HG02943 (cell line): ENCODE results near the gene TPST2.
A peak's percentile ranks its signal among the peaks of the same experiment; 100 is the strongest.
"Not testable (repeated sequence)": the region's sequence is repeated elsewhere in the genome, so short reads cannot be mapped to it uniquely, and the experiment has no call there.

ENCODE experiments used
- ATAC-seq: cut with Tn5 transposase; IDR thresholded peaks from one replicate; pipeline ENCODE4 v1.9.1; 2021; ENCODE audit warnings: mild to moderate bottlenecking, low read depth, moderate library complexity; ENCODE audit not compliant: unreplicated experiment

The TPST2 gene

GRCh38 chr22:26589845-26590736 lies at the start of gene TPST2:
Gene TPST2, minus strand, starts transcription at chr22:26590132. Its CDS starts 48,502 bp downstream, at chr22:26541630.
- peak; percentile 49 for ATAC-seq

DNA sequence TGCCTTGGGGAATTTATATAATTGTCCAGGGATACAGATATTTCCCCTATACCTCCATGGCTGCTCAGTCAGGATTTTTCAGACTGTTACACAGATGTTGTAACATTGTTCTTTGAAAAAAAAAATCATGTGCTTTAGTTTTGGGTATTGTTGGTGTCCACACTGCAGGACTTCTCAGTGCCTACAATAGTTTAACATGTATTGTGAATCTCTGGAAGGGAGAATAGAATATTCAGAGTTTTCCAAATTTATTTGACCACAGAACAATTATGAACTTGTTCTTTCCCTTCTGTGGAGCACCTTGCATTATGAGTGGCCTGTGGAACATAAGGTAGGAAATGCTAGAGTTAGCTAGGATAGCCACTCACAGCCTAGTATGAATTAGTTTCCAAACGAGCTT lies 46.4 kb upstream of the TPST2 start:
- no peak for ATAC-seq

- ATAC-seq, result no peak
Observed at GRCh38 chr22:26635117-26635516, 45.2 kb upstream of the TPST2 start.

GRCh38 chr22:26634189-26634588 lies 44.3 kb upstream of the TPST2 start:
- no peak for ATAC-seq

- no peak for ATAC-seq
Observed at GRCh38 chr22:26632422-26633155, 42.7 kb upstream of the TPST2 start.

DNA sequence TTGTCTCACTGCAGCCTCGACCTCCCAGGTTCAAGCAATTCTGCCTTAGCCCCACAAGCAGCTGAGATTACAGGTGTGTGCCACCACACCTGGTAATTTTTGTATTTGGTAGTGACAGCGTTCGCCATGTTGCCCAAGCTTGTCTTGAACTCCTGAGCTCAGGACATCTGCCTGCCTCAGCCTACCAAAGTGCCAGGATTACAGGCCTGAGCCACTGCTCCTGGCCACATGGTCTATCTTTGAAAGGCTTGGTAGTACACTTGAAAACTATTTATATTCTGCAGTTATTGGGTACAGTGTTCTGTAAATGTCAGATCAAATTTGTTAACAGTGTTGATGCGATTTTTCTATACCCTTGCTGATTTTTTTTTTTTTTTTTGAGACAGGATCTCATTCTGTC lies 41.4 kb upstream of the TPST2 start:
- ATAC-seq, result no peak

- ATAC-seq, result no peak
Observed at GRCh38 chr22:26629988-26630761, 40.2 kb upstream of the TPST2 start.

DNA sequence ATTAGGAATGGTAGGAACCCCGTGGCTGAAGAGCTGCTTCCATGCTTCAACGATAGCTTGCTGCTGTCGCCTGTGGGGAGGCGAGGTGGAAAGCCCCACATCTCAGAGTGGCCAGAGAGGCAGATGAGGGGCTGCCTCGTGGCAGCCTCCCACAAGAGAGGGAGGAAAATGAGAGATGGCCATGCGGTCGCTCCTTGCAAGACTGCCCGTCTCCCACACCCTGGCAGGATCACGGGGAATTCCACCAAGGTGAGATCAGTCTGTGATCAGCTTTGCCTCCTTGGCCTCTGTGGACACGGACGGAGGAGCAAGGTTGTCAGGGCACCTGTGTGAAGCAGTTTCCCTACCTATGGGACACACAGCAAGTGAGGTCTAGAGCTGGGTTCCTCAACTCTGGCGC lies 34.9 kb upstream of the TPST2 start:
- ATAC-seq, result no peak

DNA sequence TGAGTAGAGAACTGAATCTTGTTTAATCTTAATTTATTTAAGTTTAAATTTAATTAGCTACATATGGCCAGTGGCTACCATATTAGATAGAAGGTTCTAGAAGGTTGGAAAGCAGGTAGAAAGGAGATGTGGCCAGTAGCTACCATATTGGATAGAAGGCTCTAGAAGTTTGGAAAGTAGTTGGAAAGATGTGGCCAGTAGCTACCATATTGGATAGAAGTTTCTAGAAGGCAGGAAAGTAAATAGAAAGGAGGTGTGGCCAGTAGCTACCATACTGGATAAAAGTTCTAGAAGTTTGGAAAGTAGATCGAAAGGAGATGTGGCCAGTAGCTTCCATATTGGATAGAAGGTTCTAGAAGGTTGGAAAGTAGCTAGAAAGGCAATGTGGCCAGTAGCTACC lies 34.1 kb upstream of the TPST2 start:
- ATAC-seq, result no peak

DNA sequence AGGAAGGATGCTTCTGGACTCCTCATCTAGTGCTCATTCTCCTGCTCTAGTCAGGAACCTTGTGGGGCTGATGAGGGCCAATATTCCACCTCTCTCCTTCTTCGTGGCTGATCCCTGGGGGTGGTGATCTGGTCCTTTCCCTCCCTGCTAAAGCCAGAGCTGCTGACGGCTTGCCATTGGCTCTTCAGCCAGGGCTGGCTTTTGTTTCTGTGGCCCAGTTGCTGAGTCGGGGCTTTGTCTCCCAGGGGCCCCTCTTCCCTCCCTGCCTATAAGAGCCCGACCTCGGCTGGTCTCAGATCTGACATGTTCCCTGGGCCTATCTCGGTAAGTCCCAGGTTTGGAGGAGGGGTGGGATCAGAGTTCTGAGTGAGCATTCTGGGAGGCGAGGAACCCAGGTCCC lies 31.7 kb upstream of the TPST2 start, which contains the start of gene CRYBA4:
TSS of gene CRYBA4 (plus strand) at position 301 of the 400 bp plus-strand sequence. CDS start 634 bp downstream, outside the sequence.
- no peak for ATAC-seq

DNA sequence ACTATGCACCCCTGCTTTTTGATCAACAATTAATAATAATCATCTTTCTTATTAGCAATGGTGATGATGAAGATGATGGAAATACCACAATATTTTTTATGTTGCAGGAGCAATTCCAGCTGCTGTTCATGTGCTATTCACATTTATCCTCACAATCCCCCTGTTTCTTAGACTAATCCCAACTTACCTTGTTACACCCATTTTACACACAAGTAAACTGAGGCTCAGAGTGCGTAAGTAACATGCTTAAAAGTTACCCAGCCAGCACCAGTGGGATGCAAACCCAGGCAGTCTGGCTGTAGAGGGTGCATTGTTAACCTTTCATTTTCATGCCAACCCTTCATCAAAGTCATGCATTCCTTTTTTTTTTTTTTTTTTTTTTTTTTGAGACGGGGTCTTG lies 30.3 kb upstream of the TPST2 start:
- no peak for ATAC-seq

- ATAC-seq, result no peak
Observed at GRCh38 chr22:26619510-26619909, 29.6 kb upstream of the TPST2 start.

DNA sequence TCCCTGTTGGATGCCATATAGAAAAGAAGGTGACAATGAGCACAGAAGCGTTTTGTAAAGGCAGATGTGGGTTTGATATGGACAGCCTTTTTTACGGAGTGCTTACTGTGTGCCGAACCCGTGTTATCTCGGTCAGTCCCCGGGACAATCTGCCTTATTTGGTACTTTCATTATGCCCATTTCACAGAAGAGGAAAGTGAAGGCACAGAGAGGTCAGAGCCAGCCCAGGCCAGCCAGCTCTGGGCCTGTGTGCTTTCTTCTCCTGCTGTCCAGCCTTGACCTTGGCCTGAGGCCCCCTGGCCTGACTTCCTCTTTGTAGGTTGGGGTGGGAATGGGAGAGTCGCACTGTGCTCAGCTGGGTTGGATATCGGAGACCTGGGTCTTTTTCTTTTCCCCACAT lies 28.5 kb upstream of the TPST2 start:
- no peak for ATAC-seq

- ATAC-seq, result no peak
Observed at GRCh38 chr22:26617271-26618199, 27.6 kb upstream of the TPST2 start, which contains the start of gene CRYBB1. Gene CRYBB1, minus strand, starts transcription at chr22:26618027. Its CDS starts 1,708 bp downstream, at chr22:26616319.

DNA sequence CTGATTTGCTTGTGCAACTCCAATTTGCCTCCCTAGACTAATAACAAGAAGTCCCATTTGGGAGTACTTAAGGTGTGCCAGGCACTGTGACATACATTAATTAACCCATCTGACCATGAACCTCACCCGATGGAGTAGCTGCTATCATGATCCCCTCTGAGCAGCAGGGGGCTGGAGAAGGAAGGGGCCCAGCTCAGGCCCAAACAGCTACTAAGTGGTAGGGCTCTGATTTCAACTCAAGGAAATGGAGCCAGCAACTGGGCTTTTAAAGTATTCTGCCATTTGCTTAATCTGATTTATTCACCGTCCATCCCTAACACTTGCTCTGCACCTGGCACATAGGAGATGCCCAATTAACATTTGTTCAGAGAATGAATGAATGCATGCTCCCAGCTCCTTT lies 26.7 kb upstream of the TPST2 start:
- no peak for ATAC-seq

- ATAC-seq, result no peak
Observed at GRCh38 chr22:26615830-26616435, 26.0 kb upstream of the TPST2 start.

- no peak for ATAC-seq
Observed at GRCh38 chr22:26615149-26615548, 25.2 kb upstream of the TPST2 start.

DNA sequence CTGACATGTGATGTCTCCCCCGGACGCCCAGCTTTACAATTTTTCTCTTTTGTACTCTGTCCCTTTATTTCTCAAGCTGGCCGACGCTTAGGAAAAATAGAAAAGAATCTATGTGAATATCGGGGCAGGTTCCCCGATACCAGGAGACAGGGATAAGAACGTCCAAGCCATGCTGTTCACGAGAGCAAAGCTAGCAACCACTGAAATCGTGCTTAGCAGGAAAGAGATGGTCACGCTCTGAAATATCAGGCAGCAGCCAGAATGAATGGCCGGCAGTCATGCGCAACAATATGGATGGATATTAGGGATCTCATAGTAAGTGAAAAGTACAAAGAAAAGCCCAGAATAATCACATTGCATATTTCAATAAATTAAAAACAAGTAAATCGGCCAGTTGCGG lies 24.4 kb upstream of the TPST2 start:
- ATAC-seq, result no peak

DNA sequence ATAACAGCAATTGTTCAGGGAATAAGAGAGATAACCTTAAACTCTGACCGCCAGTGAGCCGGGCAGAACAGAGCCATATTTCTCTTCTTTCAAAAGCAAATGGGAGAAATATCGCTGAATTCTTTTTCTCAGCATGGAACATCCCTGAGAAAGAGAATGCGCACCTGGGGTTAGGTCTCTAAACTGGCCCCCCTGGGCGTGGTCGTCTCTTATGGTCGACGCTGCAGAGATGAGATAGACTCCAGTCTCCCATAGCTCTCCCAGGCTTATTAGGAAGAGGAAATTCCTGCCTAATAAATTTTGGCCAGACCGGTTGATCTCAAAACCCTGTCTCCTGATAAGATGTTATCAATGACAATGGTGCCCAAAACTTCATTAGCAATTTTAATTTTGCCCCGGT lies 23.8 kb upstream of the TPST2 start:
- not testable (repeated sequence) for ATAC-seq
